GM21619 (cell line): ENCODE data around the gene PTK6.
"Not testable (repeated sequence)": the region's sequence is repeated elsewhere in the genome, so short reads cannot be mapped to it uniquely, and the experiment has no call there.

Experiments used
- ATAC-seq: cut with Tn5 transposase; IDR thresholded peaks from one replicate; pipeline ENCODE4 v1.9.1; 2021; ENCODE audit not compliant: unreplicated experiment

PTK6 gene

GRCh38 chr20:63559485-63560332 is 22.5 kb upstream of the PTK6 start:
- not testable (repeated sequence) for ATAC-seq

GRCh38 chr20:63558804-63559484 is 21.8 kb upstream of the PTK6 start:
- no peak for ATAC-seq

- no peak for ATAC-seq
These were observed 20.3 kb upstream of the PTK6 start for GRCh38 chr20:63557481-63557891.

- ATAC-seq, result no peak
These were observed 19.8 kb upstream of the PTK6 start for GRCh38 chr20:63556873-63557478.

- no peak for ATAC-seq
These were observed 18.6 kb upstream of the PTK6 start for GRCh38 chr20:63555661-63556381.

- no peak for ATAC-seq
These were observed 17.4 kb upstream of the PTK6 start for GRCh38 chr20:63554361-63555278.

- peak; percentile 13 for ATAC-seq
These were observed 16.7 kb upstream of the PTK6 start, which contains the start of gene FNDC11 for GRCh38 chr20:63553933-63554290. TSS of gene FNDC11 (plus strand) at chr20:63554159. CDS start at chr20:63555664, 1,505 bp downstream.

- peak; percentile 39 for ATAC-seq
These were observed 16.2 kb upstream of the PTK6 start for GRCh38 chr20:63553251-63553932.

- peak; percentile 35 for ATAC-seq
These were observed 15.5 kb upstream of the PTK6 start for GRCh38 chr20:63552481-63553249.

- no peak for ATAC-seq
These were observed 13.9 kb upstream of the PTK6 start for GRCh38 chr20:63551068-63551467.

- no peak for ATAC-seq
These were observed 12.6 kb upstream of the PTK6 start for GRCh38 chr20:63549679-63550282.

GRCh38 chr20:63549019-63549418 is 11.8 kb upstream of the PTK6 start:
- ATAC-seq, result no peak

- ATAC-seq, result no peak
These were observed 11.4 kb upstream of the PTK6 start for GRCh38 chr20:63548542-63548941.

- ATAC-seq, result no peak
These were observed 10.7 kb upstream of the PTK6 start, which contains the start of gene SRMS for GRCh38 chr20:63547725-63548480. TSS of gene SRMS (minus strand) at chr20:63547749. CDS start at chr20:63547463, 286 bp downstream.

- ATAC-seq, result no peak
These were observed 10.0 kb upstream of the PTK6 start for GRCh38 chr20:63546956-63547724.

- no peak for ATAC-seq
These were observed 9.2 kb upstream of the PTK6 start for GRCh38 chr20:63546256-63546955.
